HEK293 (cell line): ENCODE results near the gene ZNF585A.

Experiments
- CTCF ChIA-PET: fragments of 350-600 bp; formaldehyde crosslinking; extraction: SDS; loops from one replicate; lab custom pipeline; 2021; ENCODE audit warnings: antibody characterized with exemption; lab: Yijun Ruan, JAX
- POLR2A ChIA-PET: fragments of 300-600 bp; formaldehyde crosslinking; extraction: SDS; loops from one replicate; lab custom pipeline; 2020; ENCODE audit warnings: antibody characterized with exemption, inconsistent platforms; lab: Yijun Ruan, JAX
- H3K27ac ChIP-seq: fragments of 200-500 bp; sonication (Bioruptor generic); 2 replicates; pipeline ENCODE4 v1.5.1; 2014; ENCODE audit warnings: low read depth, low read length, control low read depth, inconsistent platforms; ENCODE audit errors: extremely low read depth
- H3K36me3 ChIP-seq, 2 experiments: fragments of 200-500 bp in 1 of 2; sonication (Bioruptor generic) in 1 of 2; 1 replicate in 1 of 2; 2 replicates in 1 of 2; pipeline ENCODE4 v1.5.1; 2014 to 2017; ENCODE audit warnings: inconsistent platforms in 2 of 2, low read length in 2 of 2; ENCODE audit not compliant: control insufficient read depth in 2 of 2, insufficient read depth in 1 of 2
- H3K4me1 ChIP-seq: fragments of 200-500 bp; sonication (Bioruptor generic); 2 replicates; pipeline ENCODE4 v1.5.1; 2014; ENCODE audit warnings: mild to moderate bottlenecking, low read length, inconsistent platforms; ENCODE audit not compliant: control insufficient read depth, insufficient read depth
- H3K4me3 ChIP-seq: 2 replicates; pipeline ENCODE4 v1.5.1; 2011; ENCODE audit warnings: low read depth, mild to moderate bottlenecking, control low read depth, low read length, moderate library complexity
- H3K9me3 ChIP-seq: fragments of 200-500 bp; sonication (Bioruptor generic); 2 replicates; pipeline ENCODE4 v1.5.1; 2014; ENCODE audit warnings: low read depth, low read length, inconsistent platforms; ENCODE audit not compliant: control insufficient read depth, insufficient read depth
- BCL11B ChIP-seq: fragments of 450-650 bp; formaldehyde crosslinking; IDR thresholded peaks from 2 replicates; pipeline ENCODE4 v1.5.1; 2016; ENCODE audit warnings: low read depth, missing biosample characterization, missing genetic modification characterization
- HOXC10 ChIP-seq: sonication (generic); formaldehyde crosslinking; IDR thresholded peaks from 2 replicates; pipeline ENCODE4 v1.8.1; 2023; ENCODE audit warnings: mild to moderate bottlenecking, missing genetic modification reagents
- KLF1 ChIP-seq: fragments of 450-650 bp; formaldehyde crosslinking; IDR thresholded peaks from 2 replicates; pipeline ENCODE4 v1.5.1; 2016; ENCODE audit warnings: missing biosample characterization, missing genetic modification characterization
- KLF9 ChIP-seq: fragments of 450-650 bp; formaldehyde crosslinking; IDR thresholded peaks from 2 replicates; pipeline ENCODE4 v1.5.1; 2016; ENCODE audit warnings: missing biosample characterization, missing genetic modification characterization, low read depth
- SP2 ChIP-seq: fragments of 450-650 bp; formaldehyde crosslinking; IDR thresholded peaks from 2 replicates; pipeline ENCODE4 v1.5.1; 2016; ENCODE audit warnings: missing biosample characterization, missing genetic modification characterization
- TRIM28 ChIP-seq: IDR thresholded peaks from 2 replicates; pipeline ENCODE4 v1.6.1; 2011; ENCODE audit warnings: low read length, control low read depth, borderline replicate concordance
- ZFP3 ChIP-seq: fragments of 450-650 bp; formaldehyde crosslinking; IDR thresholded peaks from 2 replicates; pipeline ENCODE4 v1.5.1; 2016; ENCODE audit warnings: low read depth, missing biosample characterization, missing genetic modification characterization
- ZIC2 ChIP-seq: fragments of 450-650 bp; formaldehyde crosslinking; IDR thresholded peaks from 2 replicates; pipeline ENCODE4 v1.5.1; 2016; ENCODE audit warnings: missing biosample characterization, missing genetic modification characterization
- ZNF138 ChIP-seq: fragments of 450-650 bp; formaldehyde crosslinking; IDR thresholded peaks from 2 replicates; pipeline ENCODE4 v1.5.1; 2016; ENCODE audit warnings: missing biosample characterization, missing genetic modification characterization, borderline replicate concordance
- ZNF146 ChIP-seq: fragments of 450-650 bp; formaldehyde crosslinking; IDR thresholded peaks from 2 replicates; pipeline ENCODE4 v1.5.1; 2016; ENCODE audit warnings: missing biosample characterization, missing genetic modification characterization
- ZNF335 ChIP-seq: fragments of 450-650 bp; formaldehyde crosslinking; conservative IDR thresholded peaks from 2 replicates; pipeline ENCODE4 v1.5.1; 2016; ENCODE audit warnings: missing biosample characterization, missing genetic modification characterization
- ZNF366 ChIP-seq: fragments of 450-650 bp; formaldehyde crosslinking; conservative IDR thresholded peaks from 2 replicates; pipeline ENCODE4 v1.5.1; 2016; ENCODE audit warnings: missing biosample characterization, missing genetic modification characterization
- ZNF394 ChIP-seq: fragments of 450-650 bp; formaldehyde crosslinking; IDR thresholded peaks from 2 replicates; pipeline ENCODE4 v1.5.1; 2016; ENCODE audit warnings: missing biosample characterization, missing genetic modification characterization, mild to moderate bottlenecking, moderate library complexity, borderline replicate concordance
- ZNF585B ChIP-seq: fragments of 450-650 bp; formaldehyde crosslinking; IDR thresholded peaks from 2 replicates; pipeline ENCODE4 v1.5.1; 2016; ENCODE audit warnings: missing biosample characterization, missing genetic modification characterization
- ZNF596 ChIP-seq: fragments of 450-650 bp; IDR thresholded peaks from 2 replicates; pipeline ENCODE4 v1.5.0; 2018; ENCODE audit warnings: missing biosample characterization, mild to moderate bottlenecking, missing genetic modification characterization, moderate library complexity
- ZNF624 ChIP-seq: fragments of 450-650 bp; formaldehyde crosslinking; IDR thresholded peaks from 2 replicates; pipeline ENCODE4 v1.5.1; 2017; ENCODE audit warnings: missing biosample characterization, missing genetic modification characterization
- ZNF701 ChIP-seq: fragments of 450-650 bp; formaldehyde crosslinking; IDR thresholded peaks from 2 replicates; pipeline ENCODE4 v1.5.1; 2016; ENCODE audit warnings: missing biosample characterization, missing genetic modification characterization
- ZNF792 ChIP-seq: fragments of 450-650 bp; formaldehyde crosslinking; IDR thresholded peaks from 2 replicates; pipeline ENCODE4 v1.5.1; 2016; ENCODE audit warnings: missing biosample characterization, missing genetic modification characterization
- ZNF830 ChIP-seq: fragments of 450-650 bp; IDR thresholded peaks from 2 replicates; pipeline ENCODE4 v1.5.0; 2018; ENCODE audit warnings: missing biosample characterization, missing genetic modification characterization, low read depth, mild to moderate bottlenecking, moderate library complexity
- TF ChIP-seq, protein P1 (sequence below): fragments of 450-650 bp; formaldehyde crosslinking; IDR thresholded peaks from 2 replicates; pipeline ENCODE4 v1.5.1; 2016; ENCODE audit warnings: missing biosample characterization, missing genetic modification characterization
- TF ChIP-seq, protein P2 (sequence below): fragments of 450-650 bp; formaldehyde crosslinking; IDR thresholded peaks from 2 replicates; pipeline ENCODE4 v1.5.1; 2017; ENCODE audit warnings: missing biosample characterization, missing genetic modification characterization
- TF ChIP-seq, protein P3 (sequence below): fragments of 450-650 bp; formaldehyde crosslinking; IDR thresholded peaks from 2 replicates; pipeline ENCODE4 v1.5.1; 2017; ENCODE audit warnings: missing biosample characterization, missing genetic modification characterization
- TF ChIP-seq, protein P4 (sequence below): fragments of 450-650 bp; formaldehyde crosslinking; IDR thresholded peaks from 2 replicates; pipeline ENCODE4 v1.5.1; 2016; ENCODE audit warnings: missing biosample characterization, missing genetic modification characterization
- TF ChIP-seq, protein P5 (sequence below): fragments of 450-650 bp; formaldehyde crosslinking; IDR thresholded peaks from 2 replicates; pipeline ENCODE4 v1.5.1; 2016; ENCODE audit warnings: missing biosample characterization, missing genetic modification characterization, low read depth
- TF ChIP-seq, protein P6 (sequence below): fragments of 450-650 bp; formaldehyde crosslinking; IDR thresholded peaks from 2 replicates; pipeline ENCODE4 v1.5.1; 2017; ENCODE audit warnings: missing biosample characterization, missing genetic modification characterization

ZNF585A gene

DNA sequence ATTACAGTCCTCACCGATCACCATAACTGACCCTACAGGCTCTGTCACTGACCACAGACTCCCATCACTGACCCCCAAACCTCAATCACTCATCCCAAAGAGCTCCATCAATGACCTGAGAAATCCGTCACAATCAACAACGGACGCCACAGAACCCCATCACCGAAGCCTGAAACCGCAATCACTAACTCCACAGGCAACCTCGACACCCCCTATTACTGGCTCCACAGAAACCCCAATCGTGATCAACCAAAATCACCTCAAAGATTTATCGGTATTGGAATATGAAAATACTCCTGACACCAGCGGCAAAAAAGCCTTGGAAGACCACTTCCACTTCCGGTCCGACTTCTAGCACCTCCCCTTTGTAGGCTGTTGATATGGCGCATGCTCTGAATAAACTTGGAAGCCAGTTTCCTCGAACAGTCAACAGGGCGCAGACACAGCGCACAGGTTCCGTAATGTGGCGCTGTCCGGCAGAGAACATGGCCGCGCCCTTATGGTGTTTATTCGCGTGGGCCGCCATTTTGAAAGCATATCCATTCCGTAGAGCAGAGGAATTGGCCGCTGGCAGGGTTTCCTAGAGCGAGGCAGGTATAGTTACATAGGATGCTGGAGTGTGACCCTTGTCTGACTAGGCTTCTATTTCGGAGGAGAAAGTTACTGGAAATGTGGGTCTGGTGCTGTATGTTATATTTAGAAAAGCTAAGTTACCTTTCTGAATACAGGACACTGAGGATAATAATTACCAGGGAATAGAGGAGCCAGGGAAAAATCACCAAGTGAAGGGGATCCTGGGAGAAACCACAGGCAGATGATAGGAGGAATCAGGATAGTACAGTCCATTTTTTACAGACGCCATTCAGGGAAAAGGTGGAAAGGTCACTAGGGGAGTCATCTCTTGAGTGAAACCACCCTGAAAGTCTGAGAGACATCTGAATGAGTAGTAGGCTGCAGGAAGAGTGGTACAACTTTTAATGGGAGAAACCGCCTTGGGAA, at the start of gene ZNF585A (continued):
- TF ChIP-seq ZNF830 (tag by site-specific recombination), result no peak
- peak; percentile 99 for TF ChIP-seq ZNF335 (tag by site-specific recombination)
- no peak for TF ChIP-seq ZNF596
- no peak for TF ChIP-seq ZNF585B

DNA sequence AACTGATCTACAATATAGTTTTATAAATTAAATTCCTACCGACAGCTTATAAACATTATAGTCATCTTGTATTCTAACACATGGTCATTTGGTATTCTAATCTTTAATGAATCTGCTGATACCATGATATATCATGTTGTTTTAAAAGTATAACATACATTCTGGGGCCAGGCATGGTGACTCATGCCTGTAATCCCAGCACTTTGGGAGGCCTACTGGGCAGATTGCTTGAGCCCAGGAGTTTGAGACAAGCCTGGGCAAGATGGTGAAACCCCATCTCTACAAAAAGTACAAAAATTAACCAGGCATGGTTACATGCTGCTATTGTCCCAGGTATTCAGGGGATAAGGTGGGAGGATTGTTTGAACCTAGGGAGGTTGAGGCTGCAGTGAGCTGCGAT, 48.6 kb upstream of the ZNF585A start:
- Histone ChIP-seq H3K4me1 (peaks cover 3% of the 10 kb centered on the region; the same call in 1 of the 2 replicates), H3K36me3 (peaks cover 38 to 59% of the 10 kb centered on the region in 2 experiments), H3K4me3 (no peak overlapping the region), H3K9me3 (no peaks in the 10 kb centered on the region; the same call in 1 of the 2 replicates), H3K27ac (no peak overlapping the region)
- ChIA-PET POLR2A (interaction anchor here (0.7 kb wide), 2 partner anchors 162 to 786 kb away, joined by 3 to 4 read pairs; no protein-coding TSS in a partner anchor), CTCF (interaction anchor here (0.6 to 1.2 kb wide), 2 partner anchors 8 to 1709 kb away, joined by 3 read pairs; partner anchors contain the start of genes MRPS12 and SARS2)
- TF ChIP-seq ZNF366 (no peak), ZIC2 (tag by site-specific recombination) (no peak), ZFP3 (tag by site-specific recombination) (no peak), ZNF138 (tag by site-specific recombination) (no peak), KLF1 (tag by site-specific recombination) (no peak), SP2 (tag by site-specific recombination) (no peak), ZNF624 (tag by site-specific recombination) (no peak)
- TF ChIP-seq, protein P1, sequence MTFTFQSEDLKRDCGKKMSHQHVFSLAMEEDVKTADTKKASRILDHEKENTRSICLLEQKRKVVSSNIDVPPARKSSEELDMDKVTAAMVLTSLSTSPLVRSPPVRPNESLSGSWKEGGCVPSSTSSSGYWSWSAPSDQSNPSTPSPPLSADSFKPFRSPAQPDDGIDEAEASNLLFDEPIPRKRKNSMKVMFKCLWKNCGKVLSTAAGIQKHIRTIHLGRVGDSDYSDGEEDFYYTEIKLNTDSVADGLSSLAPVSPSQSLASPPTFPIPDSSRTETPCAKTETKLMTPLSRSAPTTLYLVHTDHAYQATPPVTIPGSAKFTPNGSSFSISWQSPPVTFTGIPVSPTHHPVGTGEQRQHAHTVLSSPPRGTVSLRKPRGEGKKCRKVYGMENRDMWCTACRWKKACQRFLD (tag by site-specific recombination), result no peak
- TF ChIP-seq, protein P2, sequence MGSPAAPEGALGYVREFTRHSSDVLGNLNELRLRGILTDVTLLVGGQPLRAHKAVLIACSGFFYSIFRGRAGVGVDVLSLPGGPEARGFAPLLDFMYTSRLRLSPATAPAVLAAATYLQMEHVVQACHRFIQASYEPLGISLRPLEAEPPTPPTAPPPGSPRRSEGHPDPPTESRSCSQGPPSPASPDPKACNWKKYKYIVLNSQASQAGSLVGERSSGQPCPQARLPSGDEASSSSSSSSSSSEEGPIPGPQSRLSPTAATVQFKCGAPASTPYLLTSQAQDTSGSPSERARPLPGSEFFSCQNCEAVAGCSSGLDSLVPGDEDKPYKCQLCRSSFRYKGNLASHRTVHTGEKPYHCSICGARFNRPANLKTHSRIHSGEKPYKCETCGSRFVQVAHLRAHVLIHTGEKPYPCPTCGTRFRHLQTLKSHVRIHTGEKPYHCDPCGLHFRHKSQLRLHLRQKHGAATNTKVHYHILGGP (tag by site-specific recombination), result no peak
- TF ChIP-seq, protein P3, sequence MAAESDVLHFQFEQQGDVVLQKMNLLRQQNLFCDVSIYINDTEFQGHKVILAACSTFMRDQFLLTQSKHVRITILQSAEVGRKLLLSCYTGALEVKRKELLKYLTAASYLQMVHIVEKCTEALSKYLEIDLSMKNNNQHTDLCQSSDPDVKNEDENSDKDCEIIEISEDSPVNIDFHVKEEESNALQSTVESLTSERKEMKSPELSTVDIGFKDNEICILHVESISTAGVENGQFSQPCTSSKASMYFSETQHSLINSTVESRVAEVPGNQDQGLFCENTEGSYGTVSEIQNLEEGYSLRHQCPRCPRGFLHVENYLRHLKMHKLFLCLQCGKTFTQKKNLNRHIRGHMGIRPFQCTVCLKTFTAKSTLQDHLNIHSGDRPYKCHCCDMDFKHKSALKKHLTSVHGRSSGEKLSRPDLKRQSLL (tag by site-specific recombination), result no peak
- TF ChIP-seq, protein P4, sequence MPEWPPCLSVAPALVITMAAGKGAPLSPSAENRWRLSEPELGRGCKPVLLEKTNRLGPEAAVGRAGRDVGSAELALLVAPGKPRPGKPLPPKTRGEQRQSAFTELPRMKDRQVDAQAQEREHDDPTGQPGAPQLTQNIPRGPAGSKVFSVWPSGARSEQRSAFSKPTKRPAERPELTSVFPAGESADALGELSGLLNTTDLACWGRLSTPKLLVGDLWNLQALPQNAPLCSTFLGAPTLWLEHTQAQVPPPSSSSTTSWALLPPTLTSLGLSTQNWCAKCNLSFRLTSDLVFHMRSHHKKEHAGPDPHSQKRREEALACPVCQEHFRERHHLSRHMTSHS, result no peak

DNA sequence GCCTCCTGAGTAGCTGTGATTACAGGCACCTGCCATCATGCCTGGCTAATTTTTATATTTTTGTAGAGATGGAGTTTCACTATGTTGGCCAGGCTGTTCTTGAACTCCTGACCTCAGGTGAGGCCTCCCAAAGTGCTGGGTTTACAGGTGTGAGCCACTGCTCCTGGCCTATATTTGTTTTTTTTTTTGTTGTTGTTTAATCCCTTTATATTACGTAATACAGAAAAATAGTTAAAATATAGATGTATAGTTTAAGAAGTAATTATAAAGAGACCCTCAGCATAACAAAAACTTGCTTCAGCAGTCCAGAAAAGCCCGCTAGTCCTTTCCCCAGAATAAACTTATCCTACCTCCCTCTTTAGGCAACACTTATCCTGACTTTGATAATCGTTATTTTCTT, 47.9 kb upstream of the ZNF585A start:
- Histone ChIP-seq H3K27ac (no peak overlapping the region), H3K36me3 (peaks cover 31 to 52% of the 10 kb centered on the region in 2 experiments), H3K9me3 (no peaks in the 10 kb centered on the region; the same call in 1 of the 2 replicates), H3K4me3 (no peak overlapping the region), H3K4me1 (peaks cover 3% of the 10 kb centered on the region; the same call in 1 of the 2 replicates)
- ChIA-PET POLR2A (no interaction called here), CTCF (interaction anchor here (1.2 kb wide), 1 partner anchor 9 kb away, joined by 3 read pairs; no protein-coding TSS in a partner anchor)
- TF ChIP-seq, protein P5, sequence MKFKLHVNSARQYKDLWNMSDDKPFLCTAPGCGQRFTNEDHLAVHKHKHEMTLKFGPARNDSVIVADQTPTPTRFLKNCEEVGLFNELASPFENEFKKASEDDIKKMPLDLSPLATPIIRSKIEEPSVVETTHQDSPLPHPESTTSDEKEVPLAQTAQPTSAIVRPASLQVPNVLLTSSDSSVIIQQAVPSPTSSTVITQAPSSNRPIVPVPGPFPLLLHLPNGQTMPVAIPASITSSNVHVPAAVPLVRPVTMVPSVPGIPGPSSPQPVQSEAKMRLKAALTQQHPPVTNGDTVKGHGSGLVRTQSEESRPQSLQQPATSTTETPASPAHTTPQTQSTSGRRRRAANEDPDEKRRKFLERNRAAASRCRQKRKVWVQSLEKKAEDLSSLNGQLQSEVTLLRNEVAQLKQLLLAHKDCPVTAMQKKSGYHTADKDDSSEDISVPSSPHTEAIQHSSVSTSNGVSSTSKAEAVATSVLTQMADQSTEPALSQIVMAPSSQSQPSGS (tag by site-specific recombination), result no peak
- no peak for TF ChIP-seq ZNF146
- no peak for TF ChIP-seq ZNF792
- no peak for TF ChIP-seq TRIM28
- TF ChIP-seq BCL11B (tag by site-specific recombination), result no peak
- TF ChIP-seq KLF1 (tag by site-specific recombination), result no peak
- no peak for TF ChIP-seq ZNF701 (tag by site-specific recombination)
- no peak for TF ChIP-seq KLF9
- TF ChIP-seq ZNF394 (tag by site-specific recombination), result no peak
- TF ChIP-seq, protein P6, sequence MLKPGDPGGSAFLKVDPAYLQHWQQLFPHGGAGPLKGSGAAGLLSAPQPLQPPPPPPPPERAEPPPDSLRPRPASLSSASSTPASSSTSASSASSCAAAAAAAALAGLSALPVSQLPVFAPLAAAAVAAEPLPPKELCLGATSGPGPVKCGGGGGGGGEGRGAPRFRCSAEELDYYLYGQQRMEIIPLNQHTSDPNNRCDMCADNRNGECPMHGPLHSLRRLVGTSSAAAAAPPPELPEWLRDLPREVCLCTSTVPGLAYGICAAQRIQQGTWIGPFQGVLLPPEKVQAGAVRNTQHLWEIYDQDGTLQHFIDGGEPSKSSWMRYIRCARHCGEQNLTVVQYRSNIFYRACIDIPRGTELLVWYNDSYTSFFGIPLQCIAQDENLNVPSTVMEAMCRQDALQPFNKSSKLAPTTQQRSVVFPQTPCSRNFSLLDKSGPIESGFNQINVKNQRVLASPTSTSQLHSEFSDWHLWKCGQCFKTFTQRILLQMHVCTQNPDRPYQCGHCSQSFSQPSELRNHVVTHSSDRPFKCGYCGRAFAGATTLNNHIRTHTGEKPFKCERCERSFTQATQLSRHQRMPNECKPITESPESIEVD (tag by site-specific recombination), result no peak
- no peak for TF ChIP-seq HOXC10 (CRISPR knock-in tag)
